H1 (cell line): ENCODE results near the gene BTBD9. TPM values are rescaled to one million over a fixed set of nuclear protein-coding genes. Genes with fewer than 3 reads are reported as not detected.

ENCODE experiments used
- ATF2 ChIP-seq: IDR thresholded peaks from 2 replicates; pipeline ENCODE4 v1.6.1; 2012; ENCODE audit warnings: low read length, inconsistent platforms
- CHD1 ChIP-seq: IDR thresholded peaks from 2 replicates; pipeline ENCODE4 v1.6.1; 2012; ENCODE audit warnings: low read depth, low read length, improper control_type of control experiment
- GTF2F1 ChIP-seq: IDR thresholded peaks from 2 replicates; pipeline ENCODE4 v1.6.1; 2012; ENCODE audit warnings: low read depth, low read length, improper control_type of control experiment, borderline replicate concordance
- KDM4A ChIP-seq: IDR thresholded peaks from one replicate; pipeline ENCODE4 v1.7.1; 2012; ENCODE audit warnings: low read depth, mild to moderate bottlenecking, moderate library complexity, low read length, inconsistent platforms; ENCODE audit not compliant: severe bottlenecking
- polyA plus RNA-seq, 7 experiments: library from polyadenylated mRNA; depleted of rRNA in 3 of 7; stranded (reverse) in 5 of 7; unstranded in 2 of 7; fragments of >200 nt in 5 of 7; fragments of 200-250 nt in 2 of 7; gene quantifications; 1 replicate in 5 of 7; 2 replicates in 1 of 7; 4 replicates in 1 of 7; pipeline versions ENCODE4 v1.2.1 to v1.2.3, GENCODE V29; 2011 to 2013; ENCODE audit warnings: missing spikeins in 2 of 7, mixed read lengths in 2 of 7
- total RNA-seq: library from RNA; stranded (reverse); fragmentation: NEBNext Ultra II Directional; extraction: Animal tissue kit (Norgen Biotek cat#: 25700); gene quantifications from 2 replicates; pipeline ENCODE4 v1.2.1, GENCODE V29; 2021

Gene BTBD9
- total and polyA plus RNA-seq, 2 of the 8 experiments (the other 6 are each of a cell fraction or from before 2014, with no cell fraction given), result 0.92 to 4.1 TPM

GRCh38 chr6:38423746-38424145 lies 216.0 kb downstream of the BTBD9 start (continued):
- TF ChIP-seq ATF2 (no peak), GTF2F1 (no peak), CHD1 (no peak), KDM4A (no peak)
